H1 (cell line): ENCODE results near the gene FRMPD4.

Source experiments
- CHD1 ChIP-seq: IDR thresholded peaks from 2 replicates; pipeline ENCODE4 v1.6.1; 2012; ENCODE audit warnings: low read depth, low read length, improper control_type of control experiment
- CTCF ChIP-seq, 3 experiments: IDR thresholded peaks; 1 replicate in 2 of 3; 2 replicates in 1 of 3; pipeline versions ENCODE4 v1.5.1 to v1.6.1; 2011; ENCODE audit warnings: low read length in 3 of 3, mild to moderate bottlenecking in 3 of 3, inconsistent platforms in 2 of 3, low read depth in 1 of 3, moderate library complexity in 1 of 3; ENCODE audit not compliant: insufficient read depth in 1 of 3; ENCODE audit errors: control extremely low read depth in 1 of 3
- EP300 ChIP-seq, 2 experiments: IDR thresholded peaks; 1 replicate in 1 of 2; 2 replicates in 1 of 2; pipeline ENCODE4 v1.6.1; 2011 to 2012; ENCODE audit warnings: low read depth in 2 of 2, low read length in 2 of 2, mild to moderate bottlenecking in 2 of 2, borderline replicate concordance in 1 of 2, inconsistent platforms in 1 of 2, moderate library complexity in 1 of 2
- EZH2 ChIP-seq: fragments of 200-600 bp; sonication (generic); IDR thresholded peaks from 2 replicates; pipeline ENCODE4 v1.7.1; 2012; ENCODE audit warnings: low read depth, mild to moderate bottlenecking, moderate library complexity, low read length, inconsistent platforms; ENCODE audit not compliant: severe bottlenecking
- POLR2A ChIP-seq, 2 experiments: IDR thresholded peaks; 1 replicate in 1 of 2; 2 replicates in 1 of 2; pipeline ENCODE4 v1.6.1; 2011; ENCODE audit warnings: low read depth in 2 of 2, low read length in 2 of 2, mild to moderate bottlenecking in 2 of 2; ENCODE audit errors: control extremely low read depth in 1 of 2
- POLR2AphosphoS5 ChIP-seq: IDR thresholded peaks from 2 replicates; pipeline ENCODE4 v1.6.1; 2011; ENCODE audit warnings: low read depth, low read length
- TAF1 ChIP-seq: IDR thresholded peaks from 2 replicates; pipeline ENCODE4 v1.6.1; 2011; ENCODE audit warnings: mild to moderate bottlenecking, low read depth, low read length
- ZNF274 ChIP-seq: IDR thresholded peaks from 2 replicates; pipeline ENCODE4 v1.7.0; 2012; ENCODE audit warnings: low read length, borderline replicate concordance; ENCODE audit errors: extremely low read depth

- TF ChIP-seq CTCF (IDR thresholded peaks at IDR 0.05; ENCODE audit: control extremely low read depth in 1 of 3, insufficient read depth in 1 of 3, low read depth in 1 of 3, low read length in 3 of 3): no peak
- TF ChIP-seq POLR2A (IDR thresholded peaks at IDR 0.05; ENCODE audit: control extremely low read depth in 1 of 2, low read depth in 2 of 2, low read length in 2 of 2): no peak
- TF ChIP-seq EZH2: no peak
- no peak for TF ChIP-seq TAF1
- TF ChIP-seq POLR2AphosphoS5: no peak
- no peak for TF ChIP-seq EP300 (IDR thresholded peaks at IDR 0.05; ENCODE audit: borderline replicate concordance in 1 of 2, low read depth in 2 of 2, low read length in 2 of 2)
- no peak for TF ChIP-seq CHD1
- no peak for TF ChIP-seq ZNF274
Observed at GRCh38 chrX:12685541-12685940, 547.3 kb downstream of the FRMPD4 start.
